OCI-LY3 (cell line): ENCODE measurements around the gene ARHGAP6.

ENCODE experiments used
- CTCF ChIP-seq: fragments of 200-600, 300-600 bp; sonication (generic); IDR thresholded peaks from 2 replicates; pipeline ENCODE4 v1.5.1; 2014; ENCODE audit warnings: antibody characterized with exemption, low read length, low read depth
- EZH2phosphoT487 ChIP-seq: fragments of 200-600 bp; shearing (Covaris generic); IDR thresholded peaks from 2 replicates; pipeline ENCODE4 v1.6.1; 2018; ENCODE audit warnings: antibody characterized with exemption, mixed run types, low read depth

GRCh38 chrX:11450354-11450753, 215.4 kb downstream of the ARHGAP6 start:
- no peak for TF ChIP-seq CTCF
- no peak for TF ChIP-seq EZH2phosphoT487
